ENCODE measurements around the gene PLPPR3. TPM values are rescaled to one million over a fixed set of nuclear protein-coding genes. Genes with fewer than 3 reads are reported as not detected.

Gene PLPPR3
- total RNA-seq, 2 donors from 2014 or later = 110 to 111 TPM

- Histone ChIP-seq H3K27ac (ENCODE audit: low read depth, low read length) (no peak overlapping the region), H3K9ac (ENCODE audit: extremely low read depth, low read length, poor library complexity, severe bottlenecking) (no peak overlapping the region), H3K36me3 (ENCODE audit: control insufficient read depth, insufficient read depth, low read length) (peaks cover 9% of the 10 kb centered on the region), H3K4me1 (ENCODE audit: control insufficient read depth, insufficient read depth, low read length) (no peaks in the 10 kb centered on the region), H3K27me3 (ENCODE audit: control insufficient read depth, insufficient read depth, low read length, poor library complexity, severe bottlenecking) (peaks cover 25% of the 10 kb centered on the region), H3K9me3 (ENCODE audit: control insufficient read depth, low read length) (no peaks in the 10 kb centered on the region), H3K4me3 (ENCODE audit: low read length) (no peak overlapping the region)
- no peak for TF ChIP-seq CTCF (conservative IDR thresholded peaks at IDR 0.05)
- peaks cover 9% of the 10 kb centered on the region for H3K36me3 Mint-ChIP-seq (ENCODE audit: low read depth)
- H3K9me3 Mint-ChIP-seq = no peaks in the 10 kb centered on the region
- no peak overlapping the region for H3K4me3 Mint-ChIP-seq
- DNase-seq = no peak
- H3K27me3 Mint-ChIP-seq (ENCODE audit: insufficient read depth) = peaks cover 39% of the 10 kb centered on the region
- H3K27ac Mint-ChIP-seq = no peak overlapping the region
- peaks cover 5% of the 10 kb centered on the region for H3K4me1 Mint-ChIP-seq
- 84 to 93% methylated on average over 2 to 7 of the region's 7 CpGs for WGBS, 2 experiments (ENCODE audit: insufficient coverage in 1 of 2, insufficient read length in 1 of 2)
These were observed 41.5 kb upstream of the PLPPR3 start for GRCh38 chr19:863315-863620.

DNA sequence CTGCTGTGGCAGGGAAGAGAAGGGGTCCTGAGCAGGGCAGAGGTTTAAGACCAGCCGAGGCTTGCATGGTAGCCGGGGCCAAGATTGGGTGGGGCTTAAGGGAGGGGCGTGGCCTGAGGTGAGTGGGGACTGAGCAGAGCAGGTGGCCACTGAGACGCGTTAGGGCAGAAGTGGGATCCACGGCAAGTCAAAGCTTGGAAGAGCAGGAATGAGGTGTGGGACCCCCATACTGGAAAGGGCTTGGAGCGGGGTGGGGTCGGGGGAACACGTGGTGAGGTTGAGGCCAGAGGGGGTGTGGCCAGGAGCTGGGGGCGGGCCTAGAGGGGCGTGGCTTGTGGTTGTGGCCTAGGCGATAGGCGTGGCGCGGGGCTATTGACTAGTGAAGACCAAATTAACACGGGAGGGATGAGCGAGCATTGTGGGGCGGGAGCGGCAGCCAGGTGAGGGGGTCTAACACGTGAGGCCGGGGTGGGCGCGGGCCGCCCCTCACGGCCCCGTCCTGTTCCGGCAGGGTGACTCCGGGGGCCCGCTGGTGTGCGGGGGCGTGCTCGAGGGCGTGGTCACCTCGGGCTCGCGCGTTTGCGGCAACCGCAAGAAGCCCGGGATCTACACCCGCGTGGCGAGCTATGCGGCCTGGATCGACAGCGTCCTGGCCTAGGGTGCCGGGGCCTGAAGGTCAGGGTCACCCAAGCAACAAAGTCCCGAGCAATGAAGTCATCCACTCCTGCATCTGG is 41.0 kb upstream of the PLPPR3 start:
- DNase-seq = peak; percentile 95
- H3K9ac ChIP-seq (ENCODE audit: extremely low read depth, low read length, poor library complexity, severe bottlenecking) = no peak overlapping the region
- no peaks in the 10 kb centered on the region for H3K9me3 Mint-ChIP-seq
- no peak overlapping the region for H3K27ac ChIP-seq (ENCODE audit: low read depth, low read length)
- H3K36me3 ChIP-seq (ENCODE audit: control insufficient read depth, insufficient read depth, low read length) = peaks cover 5% of the 10 kb centered on the region
- no peak overlapping the region for H3K4me3 ChIP-seq (ENCODE audit: low read length)
- H3K27ac Mint-ChIP-seq = no peak overlapping the region
- WGBS, 2 experiments (ENCODE audit: insufficient coverage in 1 of 2, insufficient read length in 1 of 2) = 42 to 47% methylated on average over 26 to 48 of the region's 48 CpGs
- H3K4me1 Mint-ChIP-seq = peaks cover 5% of the 10 kb centered on the region
- H3K4me1 ChIP-seq (ENCODE audit: control insufficient read depth, insufficient read depth, low read length) = no peaks in the 10 kb centered on the region
- H3K9me3 ChIP-seq (ENCODE audit: control insufficient read depth, low read length) = no peaks in the 10 kb centered on the region
- H3K36me3 Mint-ChIP-seq (ENCODE audit: low read depth) = peaks cover 9% of the 10 kb centered on the region
- no peak for TF ChIP-seq CTCF (conservative IDR thresholded peaks at IDR 0.05)
- H3K27me3 Mint-ChIP-seq (ENCODE audit: insufficient read depth) = peaks cover 42% of the 10 kb centered on the region
- no peak overlapping the region for H3K4me3 Mint-ChIP-seq
- peaks cover 25% of the 10 kb centered on the region for H3K27me3 ChIP-seq (ENCODE audit: control insufficient read depth, insufficient read depth, low read length, poor library complexity, severe bottlenecking)

- H3K36me3 Mint-ChIP-seq (ENCODE audit: low read depth) = peaks cover 4% of the 10 kb centered on the region
- Histone ChIP-seq H3K9ac (ENCODE audit: extremely low read depth, low read length, poor library complexity, severe bottlenecking) (no peak overlapping the region), H3K4me1 (ENCODE audit: control insufficient read depth, insufficient read depth, low read length) (no peaks in the 10 kb centered on the region), H3K36me3 (ENCODE audit: control insufficient read depth, insufficient read depth, low read length) (no peaks in the 10 kb centered on the region), H3K27ac (ENCODE audit: low read depth, low read length) (no peak overlapping the region), H3K27me3 (ENCODE audit: control insufficient read depth, insufficient read depth, low read length, poor library complexity, severe bottlenecking) (peaks cover 25% of the 10 kb centered on the region), H3K4me3 (ENCODE audit: low read length) (no peak overlapping the region), H3K9me3 (ENCODE audit: control insufficient read depth, low read length) (no peaks in the 10 kb centered on the region)
- no peak overlapping the region for H3K4me3 Mint-ChIP-seq
- H3K27ac Mint-ChIP-seq = no peak overlapping the region
- peaks cover 45% of the 10 kb centered on the region for H3K27me3 Mint-ChIP-seq (ENCODE audit: insufficient read depth)
- WGBS, 2 experiments (ENCODE audit: insufficient coverage in 1 of 2, insufficient read length in 1 of 2) = 18 to 32% methylated on average over 22 to 54 of the region's 60 CpGs
- no peaks in the 10 kb centered on the region for H3K9me3 Mint-ChIP-seq
- TF ChIP-seq CTCF (conservative IDR thresholded peaks at IDR 0.05) = peak; percentile 36
- peak; percentile 97 for DNase-seq
- H3K4me1 Mint-ChIP-seq = no peaks in the 10 kb centered on the region
These were observed 40.2 kb upstream of the PLPPR3 start for GRCh38 chr19:861756-862580.
